Mesendoderm (in vitro differentiated cells): Measurements from ENCODE around the gene RIBC1. TPM values are rescaled to one million over a fixed set of nuclear protein-coding genes. Genes with fewer than 3 reads are reported as not detected.

Experiments
- DNase-seq: peaks from one replicate; pipeline ENCODE4 v3.0.0; 2013
- H2AK5ac ChIP-seq: 2 replicates; pipeline ENCODE4 v1.6.1; 2013; ENCODE audit warnings: low read length, inconsistent platforms
- H2BK120ac ChIP-seq: 2 replicates; pipeline ENCODE4 v1.6.1; 2013; ENCODE audit warnings: low read depth, mild to moderate bottlenecking, low read length, moderate library complexity, mixed read lengths
- H2BK15ac ChIP-seq: replicated peaks from 2 replicates; pipeline ENCODE4 v1.6.1; 2013; ENCODE audit warnings: low read depth, mild to moderate bottlenecking, moderate library complexity
- H2BK5ac ChIP-seq: 2 replicates; pipeline ENCODE4 v1.6.1; 2013; ENCODE audit warnings: low read length, inconsistent platforms
- H3K18ac ChIP-seq: 2 replicates; pipeline ENCODE4 v1.6.1; 2013; ENCODE audit warnings: mild to moderate bottlenecking, low read length, mixed read lengths
- H3K23ac ChIP-seq: one replicate; pipeline ENCODE4 v1.6.1; 2013; ENCODE audit warnings: low read length
- H3K27ac ChIP-seq: 2 replicates; pipeline ENCODE4 v1.5.1; 2013; ENCODE audit warnings: low read depth, mild to moderate bottlenecking, inconsistent platforms, low read length, moderate library complexity
- H3K27me3 ChIP-seq: 2 replicates; pipeline ENCODE4 v1.6.1; 2013; ENCODE audit warnings: low read length, control low read depth, mild to moderate bottlenecking, inconsistent platforms; ENCODE audit not compliant: insufficient read depth, poor library complexity
- H3K36me3 ChIP-seq: 2 replicates; pipeline ENCODE4 v1.6.1; 2013; ENCODE audit warnings: low read length, inconsistent platforms; ENCODE audit not compliant: control insufficient read depth, insufficient read depth
- H3K4ac ChIP-seq: one replicate; pipeline ENCODE4 v1.6.1; 2013; ENCODE audit warnings: low read depth, mild to moderate bottlenecking, low read length, moderate library complexity
- H3K4me1 ChIP-seq: 2 replicates; pipeline ENCODE4 v1.6.1; 2013; ENCODE audit warnings: low read depth, low read length, inconsistent platforms; ENCODE audit not compliant: control insufficient read depth
- H3K4me2 ChIP-seq: 2 replicates; pipeline ENCODE4 v1.6.1; 2013; ENCODE audit warnings: low read length
- H3K4me3 ChIP-seq: 2 replicates; pipeline ENCODE4 v1.5.1; 2013; ENCODE audit warnings: mild to moderate bottlenecking, low read length
- H3K56ac ChIP-seq: one replicate; pipeline ENCODE4 v1.6.1; 2013; ENCODE audit warnings: low read length
- H3K79me1 ChIP-seq: 2 replicates; pipeline ENCODE4 v1.6.1; 2013; ENCODE audit warnings: low read length, inconsistent platforms
- H3K79me2 ChIP-seq: 2 replicates; pipeline ENCODE4 v1.6.1; 2013; ENCODE audit warnings: mild to moderate bottlenecking, low read length; ENCODE audit not compliant: control insufficient read depth, insufficient read depth
- H3K9ac ChIP-seq: 2 replicates; pipeline ENCODE4 v1.6.1; 2013; ENCODE audit warnings: low read length, inconsistent platforms
- H4K5ac ChIP-seq: one replicate; pipeline ENCODE4 v1.6.1; 2013; ENCODE audit warnings: low read length
- H4K8ac ChIP-seq: one replicate; pipeline ENCODE4 v1.6.1; 2013; ENCODE audit warnings: low read depth, mild to moderate bottlenecking, control low read depth, low read length, moderate library complexity
- WGBS: extraction: QIAGEN DNeasy Blood & Tissue Kit; methylation state at CpG from one replicate; pipeline ENCODE4 v1.1.7; 2013; ENCODE audit warnings: low lambda C conversion rate, missing lambda C conversion rate; ENCODE audit not compliant: insufficient coverage; ENCODE audit errors: extremely low coverage; 5-methylcytosine and 5-hydroxymethylcytosine counted together
- polyA plus RNA-seq, 2 experiments: library from polyadenylated mRNA; stranded (reverse); fragments of 200-250 nt; gene quantifications; one replicate each; pipeline ENCODE4 v1.2.3, GENCODE V29; 2013

The RIBC1 gene
- 1.00 TPM for polyA plus RNA-seq (2013, experiment 1 of 2)
- 0.92 TPM for polyA plus RNA-seq (2013, experiment 2 of 2)

DNA sequence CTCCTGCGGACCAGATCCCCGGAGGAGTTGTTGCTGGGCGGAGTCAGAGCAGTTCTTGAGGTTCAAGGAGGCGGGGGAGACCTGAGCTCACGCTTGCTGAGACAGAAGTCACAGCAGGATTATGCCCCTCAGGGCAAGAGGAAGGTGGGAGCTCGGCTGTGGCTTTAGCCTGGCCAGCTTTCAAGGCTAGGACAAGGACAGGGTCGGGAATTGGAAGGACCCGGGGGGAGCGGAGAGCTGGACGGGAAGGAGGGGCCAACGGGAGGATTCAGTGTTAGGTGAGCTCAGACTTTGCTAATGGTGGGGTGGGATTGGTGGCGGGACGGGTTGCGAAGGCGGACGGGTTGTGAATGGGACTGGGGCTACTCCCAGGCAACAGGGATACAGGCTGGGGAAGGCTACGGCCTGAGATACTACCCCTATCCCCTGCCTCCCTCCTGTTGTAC is at the start of gene RIBC1:
Gene RIBC1 (plus strand): TSS at position 13 of the 446 bp plus-strand sequence. CDS start 3,404 bp downstream, outside the sequence.
- H3K4me3 ChIP-seq: peak within 1 kb of the TSS; percentile 82
- H3K27me3 ChIP-seq: no peaks in the 10 kb centered on the region
- no peak within 1 kb of the TSS for H3K23ac ChIP-seq
- no peak within 1 kb of the TSS for H2BK5ac ChIP-seq
- no peak for DNase-seq
- peak within 1 kb of the TSS; percentile 93 for H3K27ac ChIP-seq
- peaks cover 30% of the 10 kb centered on the region for H3K79me2 ChIP-seq
- no CpG with 5 or more reads among the region's 17 CpGs for whole genome bisulfite sequencing
- H3K9ac ChIP-seq: peak within 1 kb of the TSS; percentile 90
- H3K56ac ChIP-seq: peak within 1 kb of the TSS; percentile 90
- peak within 1 kb of the TSS; percentile 19 for H3K18ac ChIP-seq
- H3K4me2 ChIP-seq: peak within 1 kb of the TSS; percentile 71
- H3K36me3 ChIP-seq: no peaks in the 10 kb centered on the region
- no peak within 1 kb of the TSS for H2BK15ac ChIP-seq
- H2AK5ac ChIP-seq: no peak within 1 kb of the TSS
- H2BK120ac ChIP-seq: no peak within 1 kb of the TSS
- no peak within 1 kb of the TSS for H4K8ac ChIP-seq
- H4K5ac ChIP-seq: no peak within 1 kb of the TSS
- no peaks in the 10 kb centered on the region for H3K79me1 ChIP-seq
- H3K4me1 ChIP-seq: peaks cover 2% of the 10 kb centered on the region
- no peak within 1 kb of the TSS for H3K4ac ChIP-seq

DNA sequence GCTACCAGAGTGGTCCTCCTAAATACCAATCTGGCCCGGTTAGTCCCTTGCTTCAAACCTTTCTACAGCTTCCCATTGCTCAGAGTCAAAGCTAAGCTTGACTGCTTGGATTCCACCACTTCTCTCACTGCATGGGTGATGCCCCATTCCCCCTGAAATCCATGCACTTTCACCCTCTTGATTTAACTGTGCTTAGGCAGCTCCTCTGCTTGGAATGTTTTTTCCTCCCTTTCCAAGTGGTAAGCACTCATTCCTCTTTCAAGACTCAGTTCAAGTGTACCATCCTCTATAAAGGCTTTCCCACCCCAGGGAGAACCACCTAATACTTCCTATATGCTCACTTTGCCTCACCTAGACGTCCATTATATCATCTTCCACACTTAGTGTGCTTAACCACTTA is 49.4 kb upstream of the RIBC1 start:
- Histone ChIP-seq H3K9ac (no peak overlapping the region), H3K4me2 (no peak overlapping the region), H3K4me3 (no peak overlapping the region), H2BK5ac (no peak overlapping the region), H3K23ac (no peak overlapping the region), H3K27ac (no peak overlapping the region), H4K8ac (no peak overlapping the region), H3K4me1 (no peaks in the 10 kb centered on the region), H3K18ac (no peak overlapping the region), H4K5ac (no peak overlapping the region), H3K27me3 (no peaks in the 10 kb centered on the region), H3K79me2 (no peaks in the 10 kb centered on the region), H3K56ac (no peak overlapping the region), H3K79me1 (no peaks in the 10 kb centered on the region), H2BK15ac (no peak overlapping the region), H2BK120ac (no peak overlapping the region), H3K4ac (no peak overlapping the region), H2AK5ac (no peak overlapping the region), H3K36me3 (no peaks in the 10 kb centered on the region)
- no peak for DNase-seq
- WGBS: no CpG with 5 or more reads among the region's 2 CpGs

GRCh38 chrX:53374222-53374820 is 48.4 kb upstream of the RIBC1 start:
- Histone ChIP-seq H3K27ac (no peak overlapping the region), H3K18ac (no peak overlapping the region), H3K4me2 (no peak overlapping the region), H3K4me3 (no peak overlapping the region), H3K27me3 (no peaks in the 10 kb centered on the region), H3K4me1 (no peaks in the 10 kb centered on the region), H3K79me1 (no peaks in the 10 kb centered on the region), H4K8ac (no peak overlapping the region), H2AK5ac (no peak overlapping the region), H3K36me3 (no peaks in the 10 kb centered on the region), H3K4ac (no peak overlapping the region), H3K56ac (no peak overlapping the region), H2BK120ac (no peak overlapping the region), H3K79me2 (no peaks in the 10 kb centered on the region), H2BK15ac (no peak overlapping the region), H2BK5ac (no peak overlapping the region), H3K23ac (no peak overlapping the region), H3K9ac (no peak overlapping the region), H4K5ac (no peak overlapping the region)
- peak; percentile 39 for DNase-seq
- WGBS: no CpG with 5 or more reads among the region's 7 CpGs

GRCh38 chrX:53374923-53375322 is 47.8 kb upstream of the RIBC1 start:
- H3K9ac ChIP-seq: no peak overlapping the region
- no peak overlapping the region for H3K56ac ChIP-seq
- no peak overlapping the region for H2BK15ac ChIP-seq
- H3K79me2 ChIP-seq: no peaks in the 10 kb centered on the region
- H3K23ac ChIP-seq: no peak overlapping the region
- no peak overlapping the region for H3K18ac ChIP-seq
- H3K79me1 ChIP-seq: no peaks in the 10 kb centered on the region
- no peak overlapping the region for H3K27ac ChIP-seq
- H3K4ac ChIP-seq: no peak overlapping the region
- no peaks in the 10 kb centered on the region for H3K36me3 ChIP-seq
- H2AK5ac ChIP-seq: no peak overlapping the region
- no peak overlapping the region for H2BK120ac ChIP-seq
- no peak overlapping the region for H4K5ac ChIP-seq
- no peaks in the 10 kb centered on the region for H3K4me1 ChIP-seq
- H3K4me3 ChIP-seq: no peak overlapping the region
- H3K27me3 ChIP-seq: no peaks in the 10 kb centered on the region
- no peak overlapping the region for H4K8ac ChIP-seq
- no peak overlapping the region for H3K4me2 ChIP-seq
- DNase-seq: no peak
- no peak overlapping the region for H2BK5ac ChIP-seq

DNA sequence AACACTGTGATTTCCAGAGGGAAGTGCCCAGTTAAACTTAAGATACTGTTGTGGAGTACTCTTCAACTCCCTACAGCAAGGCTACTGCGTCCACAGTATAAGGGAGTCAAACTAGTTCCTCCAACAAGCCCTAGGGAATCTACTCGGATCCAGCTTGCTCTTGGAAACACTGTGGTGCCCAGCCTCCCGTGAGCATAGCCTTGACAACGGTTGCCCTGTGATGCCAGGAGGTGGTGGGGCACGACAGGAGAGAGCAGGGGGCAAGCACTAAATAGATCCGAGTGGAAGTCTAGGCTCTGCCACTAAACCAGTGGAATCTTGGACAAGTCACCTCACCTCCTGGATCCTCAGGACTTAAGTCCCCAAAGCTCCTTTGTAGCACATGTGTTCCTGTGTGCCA is 45.8 kb upstream of the RIBC1 start:
- no peak overlapping the region for H4K8ac ChIP-seq
- H3K4me2 ChIP-seq: no peak overlapping the region
- no peak overlapping the region for H3K18ac ChIP-seq
- H3K23ac ChIP-seq: no peak overlapping the region
- H3K9ac ChIP-seq: no peak overlapping the region
- H3K4me1 ChIP-seq: no peaks in the 10 kb centered on the region
- H3K36me3 ChIP-seq: peaks cover 3% of the 10 kb centered on the region
- no peak overlapping the region for H2BK15ac ChIP-seq
- H3K4me3 ChIP-seq: no peak overlapping the region
- no peak for DNase-seq
- no peaks in the 10 kb centered on the region for H3K79me2 ChIP-seq
- no peak overlapping the region for H2BK120ac ChIP-seq
- whole genome bisulfite sequencing: no CpG with 5 or more reads among the region's 6 CpGs
- no peak overlapping the region for H2AK5ac ChIP-seq
- no peak overlapping the region for H3K56ac ChIP-seq
- no peaks in the 10 kb centered on the region for H3K79me1 ChIP-seq
- no peak overlapping the region for H3K4ac ChIP-seq
- H3K27me3 ChIP-seq: no peaks in the 10 kb centered on the region
- H2BK5ac ChIP-seq: no peak overlapping the region
- no peak overlapping the region for H4K5ac ChIP-seq
- H3K27ac ChIP-seq: no peak overlapping the region

- no peaks in the 10 kb centered on the region for H3K79me1 ChIP-seq
- no peaks in the 10 kb centered on the region for H3K27me3 ChIP-seq
- H3K27ac ChIP-seq: no peak overlapping the region
- H3K9ac ChIP-seq: no peak overlapping the region
- no peak overlapping the region for H2AK5ac ChIP-seq
- H3K4me3 ChIP-seq: no peak overlapping the region
- H3K79me2 ChIP-seq: no peaks in the 10 kb centered on the region
- no peak overlapping the region for H3K4ac ChIP-seq
- no peak for DNase-seq
- no peak overlapping the region for H4K5ac ChIP-seq
- H3K4me2 ChIP-seq: no peak overlapping the region
- peaks cover 3% of the 10 kb centered on the region for H3K36me3 ChIP-seq
- no peak overlapping the region for H2BK5ac ChIP-seq
- no peak overlapping the region for H3K23ac ChIP-seq
- no peak overlapping the region for H3K56ac ChIP-seq
- no peak overlapping the region for H3K18ac ChIP-seq
- no peak overlapping the region for H2BK15ac ChIP-seq
- WGBS: no CpG with 5 or more reads among the region's 2 CpGs
- H3K4me1 ChIP-seq: no peaks in the 10 kb centered on the region
- H4K8ac ChIP-seq: no peak overlapping the region
- H2BK120ac ChIP-seq: no peak overlapping the region
Measured at GRCh38 chrX:53377464-53377863, 45.2 kb upstream of the RIBC1 start.
